NCI-H524 (cell line): ENCODE results near the gene ABHD8.

Source experiments
- DNase-seq, 2 experiments: peaks; one replicate each; lab custom pipeline; 2025; lab: John Stamatoyannopoulos, UW

ABHD8 gene

DNA sequence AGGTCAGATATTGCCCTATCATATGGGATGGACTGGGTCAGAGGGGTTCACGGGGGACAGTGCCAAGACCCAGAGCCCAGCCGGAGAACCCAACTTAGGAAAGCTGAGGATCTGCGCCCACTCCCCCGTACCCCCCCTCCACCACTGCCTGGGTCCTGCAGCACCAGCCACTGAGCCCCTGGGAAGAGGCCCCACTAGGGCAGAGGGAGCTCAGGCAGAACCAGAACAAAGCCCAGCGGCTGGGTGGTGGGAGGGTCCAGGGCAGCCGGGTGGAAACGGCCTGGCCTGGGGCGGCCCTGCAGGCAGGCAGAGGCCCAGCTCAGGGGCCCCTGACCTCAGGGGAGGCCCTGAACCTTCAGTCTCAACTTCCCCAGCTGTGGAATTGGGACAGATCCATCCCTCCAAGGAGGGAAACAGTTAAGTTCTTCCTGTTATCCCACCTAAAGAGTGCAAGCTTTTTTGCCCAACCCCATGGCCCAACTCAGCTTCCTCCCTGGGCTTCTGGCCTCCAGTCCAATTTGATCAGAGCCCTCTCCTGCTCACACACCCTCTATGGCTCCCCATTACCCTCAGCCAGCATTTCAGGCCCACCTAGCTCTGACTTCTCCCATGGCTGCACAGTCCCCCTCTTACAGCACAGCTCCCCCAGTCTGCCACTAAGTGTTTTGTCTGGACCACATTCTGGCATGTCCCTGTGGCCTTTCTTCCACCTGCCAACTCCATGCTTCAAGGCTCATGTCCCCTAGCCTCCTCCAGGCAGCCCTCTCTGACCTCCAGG is 60.6 kb downstream of the ABHD8 start:
- DNase-seq: no peak
